Astrocyte (in vitro differentiated cells and primary cell): ENCODE results near the gene AMZ1. TPM values are rescaled to one million over a fixed set of nuclear protein-coding genes. Genes with fewer than 3 reads are reported as not detected.

Experiments used
- DNase-seq: peaks from one replicate; pipeline ENCODE4 v3.0.0-alpha.2; 2010; ENCODE audit warnings: low read depth
- FAIRE-seq: peaks from 2 replicates; lab custom pipeline; 2011; peaks lifted over from hg19 to GRCh38; lab: Jason Lieb, UNC
- H2AFZ ChIP-seq: 2 replicates; pipeline ENCODE4 v1.6.0; 2012; ENCODE audit warnings: low read depth, low read length, inconsistent platforms
- H3K27ac ChIP-seq: 2 replicates; pipeline ENCODE4 v1.5.1; 2011; ENCODE audit warnings: low read depth, low read length, inconsistent platforms
- H3K27me3 ChIP-seq: 2 replicates; pipeline ENCODE4 v1.6.0; 2011; ENCODE audit warnings: low read length, inconsistent platforms; ENCODE audit not compliant: insufficient read depth
- H3K36me3 ChIP-seq: 2 replicates; pipeline ENCODE4 v1.5.1; 2011; ENCODE audit warnings: low read length, inconsistent platforms; ENCODE audit not compliant: insufficient read depth
- H3K4me1 ChIP-seq: 2 replicates; pipeline ENCODE4 v1.5.1; 2011; ENCODE audit warnings: low read length, inconsistent platforms; ENCODE audit not compliant: insufficient read depth
- H3K4me2 ChIP-seq: 2 replicates; pipeline ENCODE4 v1.6.0; 2012; ENCODE audit warnings: low read length, inconsistent platforms
- H3K4me3 ChIP-seq: 2 replicates; pipeline ENCODE4 v1.5.1; 2011; ENCODE audit warnings: low read depth, mild to moderate bottlenecking, low read length, inconsistent platforms; ENCODE audit not compliant: insufficient read depth
- H3K79me2 ChIP-seq: 2 replicates; pipeline ENCODE4 v1.6.0; 2012; ENCODE audit warnings: mild to moderate bottlenecking, low read length, inconsistent platforms; ENCODE audit not compliant: insufficient read depth
- H3K9ac ChIP-seq: 2 replicates; pipeline ENCODE4 v1.6.0; 2012; ENCODE audit warnings: mild to moderate bottlenecking, low read length, inconsistent platforms
- H3K9me3 ChIP-seq: 2 replicates; pipeline ENCODE4 v1.5.1; 2012; ENCODE audit warnings: low read depth, mild to moderate bottlenecking, low read length, inconsistent platforms; ENCODE audit not compliant: insufficient read depth
- H4K20me1 ChIP-seq: 2 replicates; pipeline ENCODE4 v1.6.0; 2012; ENCODE audit warnings: low read length, inconsistent platforms; ENCODE audit not compliant: insufficient read depth
- H3K27ac Mint-ChIP-seq: one replicate; pipeline ENCODE4 v1.8.0; 2021; ENCODE audit warnings: mild to moderate bottlenecking, mixed read lengths; ENCODE audit not compliant: unreplicated experiment
- H3K27me3 Mint-ChIP-seq: one replicate; pipeline ENCODE4 v1.8.0; 2021; ENCODE audit warnings: low read depth, mixed read lengths; ENCODE audit not compliant: unreplicated experiment
- H3K36me3 Mint-ChIP-seq: one replicate; pipeline ENCODE4 v1.8.0; 2021; ENCODE audit warnings: low read depth, mixed read lengths; ENCODE audit not compliant: unreplicated experiment
- H3K4me1 Mint-ChIP-seq: one replicate; pipeline ENCODE4 v1.8.0; 2021; ENCODE audit warnings: low read depth, mixed read lengths; ENCODE audit not compliant: unreplicated experiment
- H3K4me3 Mint-ChIP-seq: one replicate; pipeline ENCODE4 v1.8.0; 2021; ENCODE audit warnings: mild to moderate bottlenecking, moderate library complexity, mixed read lengths; ENCODE audit not compliant: unreplicated experiment
- H3K9me3 Mint-ChIP-seq: one replicate; pipeline ENCODE4 v1.8.0; 2021; ENCODE audit warnings: mild to moderate bottlenecking, mixed read lengths; ENCODE audit not compliant: unreplicated experiment
- EZH2 ChIP-seq: IDR thresholded peaks from 2 replicates; pipeline ENCODE4 v1.6.1; 2012; ENCODE audit warnings: mild to moderate bottlenecking, low read length, inconsistent platforms; ENCODE audit not compliant: insufficient read depth
- total RNA-seq: library from RNA; stranded (reverse); gene quantifications from 2 replicates; pipeline ENCODE4 v1.2.1, GENCODE V29; 2021
- TF ChIP-seq, protein P1 (sequence below): IDR thresholded peaks from 2 replicates; pipeline ENCODE4 v1.5.1; 2011; ENCODE audit warnings: low read depth, mild to moderate bottlenecking, inconsistent platforms, low read length, moderate library complexity; ENCODE audit not compliant: insufficient read depth

AMZ1 gene
- total RNA-seq, 1 donor from 2014 or later: 3.4 TPM

DNA sequence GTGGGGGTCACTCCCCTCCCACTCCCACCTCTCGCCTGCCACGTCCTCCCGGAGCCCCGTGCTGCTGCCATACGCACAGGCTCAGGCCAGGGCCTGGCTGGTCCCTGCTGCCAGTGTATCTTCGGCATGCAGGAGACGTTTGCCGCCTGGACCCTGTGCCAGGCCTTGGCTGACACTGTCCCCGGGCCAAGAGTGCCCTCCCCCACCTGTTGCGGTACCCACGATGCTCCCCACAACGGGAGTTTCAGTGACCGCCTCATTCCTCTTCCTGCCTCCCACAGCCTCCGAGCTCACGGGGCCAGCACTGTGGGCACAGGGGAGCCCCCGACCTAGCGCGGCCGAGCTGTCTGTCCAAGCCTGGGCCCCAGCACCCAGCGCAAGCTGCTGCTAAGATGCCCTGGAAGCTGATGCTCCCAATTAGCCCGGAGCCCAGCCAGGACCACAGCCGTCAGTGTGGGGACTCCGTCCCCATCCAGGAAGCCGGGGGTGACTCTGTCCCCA lies 48.8 kb upstream of the AMZ1 start:
- Histone ChIP-seq H3K4me1 (peaks cover 77% of the 10 kb centered on the region), H4K20me1 (peaks cover 85% of the 10 kb centered on the region), H3K36me3 (no peaks in the 10 kb centered on the region), H3K4me3 (no peak overlapping the region), H3K4me2 (peak overlapping the region; percentile 71), H3K27me3 (no peaks in the 10 kb centered on the region), H3K9ac (peak overlapping the region; percentile 70), H3K9me3 (peaks cover 3% of the 10 kb centered on the region), H3K27ac (peak overlapping the region; percentile 76), H3K79me2 (peaks cover 98% of the 10 kb centered on the region), H2AFZ (no peak overlapping the region)
- peaks cover 4% of the 10 kb centered on the region for H3K36me3 Mint-ChIP-seq
- no peak for TF ChIP-seq EZH2
- TF ChIP-seq, protein P1, sequence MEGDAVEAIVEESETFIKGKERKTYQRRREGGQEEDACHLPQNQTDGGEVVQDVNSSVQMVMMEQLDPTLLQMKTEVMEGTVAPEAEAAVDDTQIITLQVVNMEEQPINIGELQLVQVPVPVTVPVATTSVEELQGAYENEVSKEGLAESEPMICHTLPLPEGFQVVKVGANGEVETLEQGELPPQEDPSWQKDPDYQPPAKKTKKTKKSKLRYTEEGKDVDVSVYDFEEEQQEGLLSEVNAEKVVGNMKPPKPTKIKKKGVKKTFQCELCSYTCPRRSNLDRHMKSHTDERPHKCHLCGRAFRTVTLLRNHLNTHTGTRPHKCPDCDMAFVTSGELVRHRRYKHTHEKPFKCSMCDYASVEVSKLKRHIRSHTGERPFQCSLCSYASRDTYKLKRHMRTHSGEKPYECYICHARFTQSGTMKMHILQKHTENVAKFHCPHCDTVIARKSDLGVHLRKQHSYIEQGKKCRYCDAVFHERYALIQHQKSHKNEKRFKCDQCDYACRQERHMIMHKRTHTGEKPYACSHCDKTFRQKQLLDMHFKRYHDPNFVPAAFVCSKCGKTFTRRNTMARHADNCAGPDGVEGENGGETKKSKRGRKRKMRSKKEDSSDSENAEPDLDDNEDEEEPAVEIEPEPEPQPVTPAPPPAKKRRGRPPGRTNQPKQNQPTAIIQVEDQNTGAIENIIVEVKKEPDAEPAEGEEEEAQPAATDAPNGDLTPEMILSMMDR: no peak
- no peaks in the 10 kb centered on the region for H3K9me3 Mint-ChIP-seq
- no peak overlapping the region for H3K4me3 Mint-ChIP-seq
- no peaks in the 10 kb centered on the region for H3K27me3 Mint-ChIP-seq
- DNase-seq (no peak), FAIRE-seq (no peak)
- H3K4me1 Mint-ChIP-seq: peaks cover 12% of the 10 kb centered on the region
- no peak overlapping the region for H3K27ac Mint-ChIP-seq

DNA sequence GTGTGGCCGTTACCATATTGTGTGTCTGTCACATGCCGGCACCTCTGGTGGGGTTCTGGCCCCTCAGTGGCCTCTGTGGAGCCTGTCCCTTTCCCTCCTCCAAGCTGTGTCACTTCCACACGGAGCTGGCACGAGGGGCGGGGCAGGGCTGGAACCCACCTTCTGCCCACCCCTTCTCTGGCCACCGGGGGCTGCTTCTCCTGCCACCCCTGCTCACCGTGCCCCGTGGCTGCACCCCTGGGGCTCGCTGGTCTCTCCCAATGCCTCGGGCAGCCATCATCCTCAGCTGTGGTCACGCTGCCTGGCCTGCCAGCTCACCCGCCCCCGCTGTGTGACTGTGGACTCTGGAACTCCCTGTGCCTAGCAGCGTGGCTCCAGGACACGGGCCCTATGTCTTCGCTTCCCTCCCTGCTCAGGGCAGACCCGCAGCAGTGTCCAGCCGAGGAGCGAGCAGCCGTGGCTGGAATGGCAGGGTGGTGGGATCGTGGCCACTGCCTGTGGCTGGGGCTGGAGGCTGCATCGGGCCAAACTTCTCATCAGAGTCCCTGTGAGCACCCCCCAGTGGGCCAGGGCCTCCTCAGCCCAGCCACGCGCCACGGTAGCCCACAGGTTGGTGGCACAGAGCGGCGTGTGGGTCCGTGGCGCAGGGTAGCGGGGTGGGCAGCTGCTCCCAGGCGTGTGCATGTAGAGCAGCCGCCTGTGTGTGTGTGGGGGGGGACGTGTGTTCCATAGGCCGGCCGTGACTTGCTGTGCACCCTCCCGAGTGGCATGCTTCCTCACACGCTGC lies 48.1 kb upstream of the AMZ1 start:
- TF ChIP-seq, protein P1: no peak
- no peak for TF ChIP-seq EZH2
- no peak overlapping the region for H2AFZ ChIP-seq
- H3K27ac Mint-ChIP-seq: no peak overlapping the region
- no peak overlapping the region for H3K4me3 ChIP-seq
- peaks cover 15% of the 10 kb centered on the region for H3K4me1 Mint-ChIP-seq
- H3K79me2 ChIP-seq: peaks cover 98% of the 10 kb centered on the region
- H3K4me2 ChIP-seq: peak overlapping the region; percentile 71
- peaks cover 78% of the 10 kb centered on the region for H3K4me1 ChIP-seq
- no peak overlapping the region for H3K4me3 Mint-ChIP-seq
- H3K9me3 Mint-ChIP-seq: no peaks in the 10 kb centered on the region
- H3K9me3 ChIP-seq: peaks cover 3% of the 10 kb centered on the region
- H3K9ac ChIP-seq: peak overlapping the region; percentile 80
- H3K27me3 ChIP-seq: no peaks in the 10 kb centered on the region
- no peaks in the 10 kb centered on the region for H3K27me3 Mint-ChIP-seq
- H3K27ac ChIP-seq: peak overlapping the region; percentile 76
- H3K36me3 Mint-ChIP-seq: peaks cover 4% of the 10 kb centered on the region
- FAIRE-seq (no peak), DNase-seq (no peak)
- no peaks in the 10 kb centered on the region for H3K36me3 ChIP-seq
- H4K20me1 ChIP-seq: peaks cover 85% of the 10 kb centered on the region

DNA sequence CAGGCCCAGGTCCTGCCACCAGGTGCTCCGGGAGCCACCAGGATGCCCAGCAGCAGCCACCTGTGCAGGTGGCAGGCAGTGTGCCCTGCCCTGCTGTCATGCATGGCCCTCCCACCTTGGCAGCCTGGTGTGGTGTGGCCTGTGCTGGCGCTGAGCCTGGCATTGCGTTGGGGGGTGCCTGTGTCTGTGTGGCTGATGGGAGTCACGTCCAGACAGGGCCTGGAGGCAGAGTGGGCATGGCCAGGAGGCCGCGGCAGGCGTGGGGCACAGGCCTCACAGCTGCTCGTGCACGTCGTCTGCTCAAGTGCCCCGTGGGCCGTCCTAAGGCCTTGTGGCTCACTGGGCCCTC lies 47.5 kb upstream of the AMZ1 start:
- Mint-ChIP-seq H3K27me3 (no peaks in the 10 kb centered on the region), H3K27ac (no peak overlapping the region), H3K4me1 (peaks cover 19% of the 10 kb centered on the region), H3K4me3 (no peak overlapping the region), H3K36me3 (peaks cover 4% of the 10 kb centered on the region), H3K9me3 (no peaks in the 10 kb centered on the region)
- Histone ChIP-seq H3K27ac (peak overlapping the region; percentile 89), H2AFZ (no peak overlapping the region), H4K20me1 (peaks cover 85% of the 10 kb centered on the region), H3K9ac (peak overlapping the region; percentile 80), H3K4me3 (no peak overlapping the region), H3K4me1 (peaks cover 82% of the 10 kb centered on the region), H3K9me3 (peaks cover 3% of the 10 kb centered on the region), H3K4me2 (peak overlapping the region; percentile 70), H3K27me3 (no peaks in the 10 kb centered on the region), H3K79me2 (peaks cover 98% of the 10 kb centered on the region), H3K36me3 (no peaks in the 10 kb centered on the region)
- DNase-seq (no peak), FAIRE-seq (no peak)
- TF ChIP-seq, protein P1: no peak
- no peak for TF ChIP-seq EZH2
